Right lobe of liver (tissue), 6 donors: ENCODE results near the gene PSMB1. TPM values are rescaled to one million over a fixed set of nuclear protein-coding genes. Genes with fewer than 3 reads are reported as not detected.

Source experiments
- ATAC-seq, 4 donors: fragments of 200-7000 bp; cut with Tn5 transposase; one replicate each; pipeline ENCODE4 v1.9.1; 2020; ENCODE audit warnings: mild to moderate bottlenecking in 4 of 4, moderate library complexity in 4 of 4
- DNase-seq, 3 donors: peaks; one replicate each; pipeline ENCODE4 v3.0.0-alpha.2; 2020
- H3K27ac ChIP-seq, 3 donors: fragments of 200-600 bp; one replicate each; pipeline ENCODE4 v1.8.0; 2022
- H3K27me3 ChIP-seq, 2 donors: fragments of 200-600 bp; one replicate each; pipeline ENCODE4 v1.8.0; 2022
- H3K36me3 ChIP-seq, 4 donors: fragments of 200-600 bp; sonication (generic) in 1 of 4; one replicate each; pipeline versions ENCODE4 v1.5.1 to v1.8.0; 2017 to 2022; ENCODE audit warnings: control low read depth in 1 of 4
- H3K4me1 ChIP-seq, 4 donors: fragments of 200-600 bp; sonication (generic) in 1 of 4; one replicate each; pipeline versions ENCODE4 v1.5.1 to v1.8.0; 2017 to 2022; ENCODE audit warnings: control low read depth in 1 of 4
- H3K4me3 ChIP-seq, 3 donors: fragments of 200-600 bp; one replicate each; pipeline ENCODE4 v1.8.0; 2022
- H3K9me3 ChIP-seq, 4 donors: fragments of 200-600 bp; sonication (generic) in 1 of 4; one replicate each; pipeline versions ENCODE4 v1.5.1 to v1.8.0; 2017 to 2022; ENCODE audit warnings: control low read depth in 1 of 4
- POLR2A ChIP-seq: fragments of 450-650 bp; IDR thresholded peaks from one replicate; pipeline ENCODE4 v1.6.1; 2017; ENCODE audit warnings: antibody characterized with exemption, mild to moderate bottlenecking
- WGBS: methylation state at CpG from one replicate; pipeline ENCODE4 v1.1.6; 2018; ENCODE audit warnings: low coverage, low lambda C conversion rate; ENCODE audit not compliant: insufficient coverage; ENCODE audit errors: missing lambda C conversion rate; 5-methylcytosine and 5-hydroxymethylcytosine counted together
- intact Hi-C, 2 donors: fragments of 100-400 bp; cut with DNase I; formaldehyde crosslinking; loops; one replicate each; pipeline versions ENCODE4 v1.11.2 to v1.14.1; 2022
- total RNA-seq, 6 experiments: library from RNA; depleted of rRNA in 2 of 6; stranded (reverse); fragments of >200 nt in 2 of 6; fragmentation: NEBNext Ultra II Directional in 3 of 6; extraction: Animal tissue kit (Norgen Biotek cat#: 25700) in 3 of 6; gene quantifications; one replicate each; pipeline versions ENCODE4 v1.1.0 to v1.2.4, GENCODE V29; 2016 to 2023
- TF ChIP-seq, protein P1 (sequence below), 4 donors: fragments of 200-600 bp in 3 of 4; fragments of 450-650 bp in 1 of 4; IDR thresholded peaks; one replicate each; pipeline versions ENCODE4 v1.5.1 to v1.8.0; 2016 to 2022; ENCODE audit warnings: antibody characterized with exemption in 4 of 4, mild to moderate bottlenecking in 2 of 4
- donor health status: DM: no; HTN: yes; CAD: no.
- donor health status: DM: no; HTN: no; CAD: no.
- donor health status: DM: no; HTN: no; CAD: no.
- donor health status: DM: no; HTN: yes; CAD: no.
- donor health status: DM: no; HTN: yes; CAD: no.

PSMB1 gene
- total RNA-seq, 6 experiments from 2014 or later = 90.3 to 164 (median 111) TPM

DNA sequence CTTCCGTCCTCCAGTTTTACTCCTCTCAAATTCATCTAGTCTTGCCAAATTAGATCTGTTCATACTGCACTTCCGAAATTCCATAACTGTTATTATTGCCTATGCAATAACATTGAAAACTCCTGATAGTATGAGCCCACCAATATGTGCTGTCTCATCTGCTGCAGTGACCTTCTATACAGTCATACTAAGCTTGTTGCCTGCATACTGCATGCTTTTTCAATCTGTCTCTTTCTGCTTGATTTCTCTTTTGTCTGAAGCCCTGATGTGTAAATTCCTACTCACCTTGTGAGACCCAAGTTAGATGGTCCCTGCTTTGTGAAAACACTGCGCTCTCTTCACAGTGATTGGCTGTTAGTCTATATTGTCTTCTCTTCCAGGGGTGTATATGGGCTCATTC is 2.2 kb upstream of the PSMB1 start:
- WGBS = 45% methylated on average over 3 of the region's 3 CpGs
- H3K4me3 ChIP-seq = peak overlapping the region; percentile 91 to 95 (median 93)
- no peak for DNase-seq
- ATAC-seq = no peak
- intact Hi-C loops = no loop called here
- no peak for TF ChIP-seq POLR2A
- TF ChIP-seq, protein P1, sequence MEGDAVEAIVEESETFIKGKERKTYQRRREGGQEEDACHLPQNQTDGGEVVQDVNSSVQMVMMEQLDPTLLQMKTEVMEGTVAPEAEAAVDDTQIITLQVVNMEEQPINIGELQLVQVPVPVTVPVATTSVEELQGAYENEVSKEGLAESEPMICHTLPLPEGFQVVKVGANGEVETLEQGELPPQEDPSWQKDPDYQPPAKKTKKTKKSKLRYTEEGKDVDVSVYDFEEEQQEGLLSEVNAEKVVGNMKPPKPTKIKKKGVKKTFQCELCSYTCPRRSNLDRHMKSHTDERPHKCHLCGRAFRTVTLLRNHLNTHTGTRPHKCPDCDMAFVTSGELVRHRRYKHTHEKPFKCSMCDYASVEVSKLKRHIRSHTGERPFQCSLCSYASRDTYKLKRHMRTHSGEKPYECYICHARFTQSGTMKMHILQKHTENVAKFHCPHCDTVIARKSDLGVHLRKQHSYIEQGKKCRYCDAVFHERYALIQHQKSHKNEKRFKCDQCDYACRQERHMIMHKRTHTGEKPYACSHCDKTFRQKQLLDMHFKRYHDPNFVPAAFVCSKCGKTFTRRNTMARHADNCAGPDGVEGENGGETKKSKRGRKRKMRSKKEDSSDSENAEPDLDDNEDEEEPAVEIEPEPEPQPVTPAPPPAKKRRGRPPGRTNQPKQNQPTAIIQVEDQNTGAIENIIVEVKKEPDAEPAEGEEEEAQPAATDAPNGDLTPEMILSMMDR (IDR thresholded peaks at IDR 0.05) = no peak
- peaks cover 0 to 16% (median under 1%) of the 10 kb centered on the region in 4 donors for H3K36me3 ChIP-seq
- H3K27me3 ChIP-seq = no peaks in the 10 kb centered on the region
- H3K4me1 ChIP-seq = peaks cover 0 to 30% (median 8%) of the 10 kb centered on the region in 4 donors
- no peak overlapping the region for H3K27ac ChIP-seq
- no peaks in the 10 kb centered on the region for H3K9me3 ChIP-seq

DNA sequence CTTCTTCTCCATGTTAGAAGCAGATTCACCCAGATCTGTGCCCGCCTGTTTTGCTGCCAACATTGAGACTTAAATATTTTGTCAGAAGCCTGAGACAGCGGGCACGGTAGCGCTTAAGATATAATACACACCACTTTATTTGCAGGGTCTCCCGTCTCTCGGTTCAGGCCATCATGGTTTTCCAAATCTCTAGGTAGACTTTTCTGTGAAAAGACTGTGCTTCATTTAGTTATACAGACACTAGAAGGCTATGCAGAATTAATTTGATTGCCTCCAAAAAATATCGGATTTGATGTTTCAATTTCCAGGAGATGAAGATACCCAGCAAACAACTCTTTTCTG is 1.7 kb upstream of the PSMB1 start:
- Histone ChIP-seq H3K4me3 (peak overlapping the region; percentile 91 to 95 (median 93)), H3K9me3 (no peaks in the 10 kb centered on the region), H3K36me3 (peaks cover 0 to 16% (median under 1%) of the 10 kb centered on the region in 4 donors), H3K27ac (peak overlapping the region; percentile 84 to 96 (median 93)), H3K27me3 (no peaks in the 10 kb centered on the region), H3K4me1 (peaks cover 0 to 36% (median 10%) of the 10 kb centered on the region in 4 donors)
- 1% methylated on average over 7 of the region's 7 CpGs for WGBS
- intact Hi-C loops = no loop called here
- TF ChIP-seq POLR2A = no peak
- TF ChIP-seq, protein P1 (IDR thresholded peaks at IDR 0.05) = no peak
- ATAC-seq (no peak), DNase-seq (no peak)

DNA sequence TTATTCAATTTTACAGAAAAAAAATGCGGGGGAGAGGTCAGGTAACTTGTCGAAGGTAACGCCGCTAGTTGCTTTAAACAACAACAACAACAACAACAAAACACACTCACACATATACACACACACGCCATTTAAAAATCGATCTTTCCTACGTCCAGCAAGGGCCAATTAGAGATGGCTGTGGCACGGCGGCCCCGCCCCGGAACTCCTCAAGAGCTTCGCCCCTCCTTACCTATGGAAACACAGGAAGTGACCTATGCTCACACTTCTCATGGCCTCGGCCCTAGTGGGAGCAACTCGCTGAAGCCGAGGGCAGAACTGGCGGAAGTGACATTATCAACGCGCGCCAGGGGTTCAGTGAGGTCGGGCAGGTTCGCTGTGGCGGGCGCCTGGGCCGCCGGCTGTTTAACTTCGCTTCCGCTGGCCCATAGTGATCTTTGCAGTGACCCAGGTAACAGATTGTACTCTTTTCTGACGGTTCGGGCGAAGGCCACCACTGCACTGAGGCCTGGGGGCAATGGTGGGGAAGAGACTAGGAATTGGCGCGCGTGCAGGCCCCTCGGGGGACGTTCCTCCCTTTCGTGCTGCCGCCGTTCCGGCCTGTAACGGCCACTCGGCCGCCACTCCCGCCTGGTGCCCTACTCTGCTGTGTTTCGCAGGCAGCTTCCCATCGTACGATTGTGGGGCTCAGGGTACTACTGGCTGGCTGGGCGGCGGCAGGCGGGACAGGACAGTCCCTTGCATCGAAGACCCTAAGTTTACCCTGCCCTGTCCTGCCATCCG is 1.1 kb upstream of the PSMB1 start, which contains the start of gene TBP:
TBP (plus strand) TSS at position 357 of the 783 bp plus-strand sequence. CDS start 2,661 bp downstream, outside the sequence.
- WGBS = 0% methylated on average over 17 of the region's 51 CpGs
- H3K9me3 ChIP-seq = no peaks in the 10 kb centered on the region
- H3K27ac ChIP-seq = peak within 1 kb of the TSS; percentile 84 to 96 (median 93)
- H3K36me3 ChIP-seq = peaks cover 0 to 17% (median under 1%) of the 10 kb centered on the region in 4 donors
- TF ChIP-seq, protein P1 (IDR thresholded peaks at IDR 0.05) = no peak
- TF ChIP-seq POLR2A = peak; percentile 45
- H3K27me3 ChIP-seq = no peaks in the 10 kb centered on the region
- ATAC-seq (peak; percentile 94 to 98 (median 94)), DNase-seq (peak; percentile 97 to 99 (median 99))
- peaks cover 0 to 41% (median 11%) of the 10 kb centered on the region in 4 donors for H3K4me1 ChIP-seq
- H3K4me3 ChIP-seq = peak within 1 kb of the TSS; percentile 91 to 95 (median 93)
- intact Hi-C loops = no loop called here

DNA sequence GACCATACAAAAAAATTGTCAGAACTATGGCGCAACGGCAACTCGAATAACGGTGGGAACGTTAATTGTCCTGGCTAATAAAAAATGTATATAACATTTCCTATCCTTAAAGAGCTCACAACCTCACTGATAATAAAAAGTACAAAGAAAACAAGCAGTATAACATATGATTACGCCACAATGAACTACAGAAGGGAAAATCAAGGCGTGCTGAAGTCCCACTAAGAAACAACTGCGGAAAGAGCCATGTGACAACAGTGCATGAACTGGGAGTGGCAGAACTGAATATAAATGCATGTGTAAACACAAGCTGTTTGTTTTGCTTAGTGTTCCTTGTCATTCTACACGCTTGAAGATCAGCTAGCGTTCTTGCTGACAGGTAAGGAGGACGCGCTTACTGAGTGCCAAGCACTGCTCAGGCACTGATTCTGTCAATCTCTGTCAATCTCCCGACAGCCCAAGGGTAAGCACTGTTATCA is 466 bp upstream of the PSMB1 start:
- Histone ChIP-seq H3K36me3 (peaks cover 0 to 15% (median under 1%) of the 10 kb centered on the region in 4 donors), H3K27me3 (no peaks in the 10 kb centered on the region), H3K27ac (peak overlapping the region; percentile 84 to 96 (median 93)), H3K9me3 (no peaks in the 10 kb centered on the region), H3K4me3 (peak overlapping the region; percentile 91 to 95 (median 93)), H3K4me1 (peaks cover 0 to 43% (median 11%) of the 10 kb centered on the region in 4 donors)
- ATAC-seq = peak; percentile 43 to 59 (median 48)
- TF ChIP-seq POLR2A = no peak
- TF ChIP-seq, protein P1 (IDR thresholded peaks at IDR 0.05) = no peak
- intact Hi-C loops = no loop called here
- WGBS = under 1% methylated on average over 13 of the region's 13 CpGs
- DNase-seq = no peak
